ENCODE results near the gene MAP3K3. TPM values are rescaled to one million over a fixed set of nuclear protein-coding genes. Genes with fewer than 3 reads are reported as not detected.

Gene MAP3K3
- total and polyA plus RNA-seq, 2 donors (not counting 1 experiment from before 2014, with no cell fraction given), result 49.1 to 74.7 TPM

DNA sequence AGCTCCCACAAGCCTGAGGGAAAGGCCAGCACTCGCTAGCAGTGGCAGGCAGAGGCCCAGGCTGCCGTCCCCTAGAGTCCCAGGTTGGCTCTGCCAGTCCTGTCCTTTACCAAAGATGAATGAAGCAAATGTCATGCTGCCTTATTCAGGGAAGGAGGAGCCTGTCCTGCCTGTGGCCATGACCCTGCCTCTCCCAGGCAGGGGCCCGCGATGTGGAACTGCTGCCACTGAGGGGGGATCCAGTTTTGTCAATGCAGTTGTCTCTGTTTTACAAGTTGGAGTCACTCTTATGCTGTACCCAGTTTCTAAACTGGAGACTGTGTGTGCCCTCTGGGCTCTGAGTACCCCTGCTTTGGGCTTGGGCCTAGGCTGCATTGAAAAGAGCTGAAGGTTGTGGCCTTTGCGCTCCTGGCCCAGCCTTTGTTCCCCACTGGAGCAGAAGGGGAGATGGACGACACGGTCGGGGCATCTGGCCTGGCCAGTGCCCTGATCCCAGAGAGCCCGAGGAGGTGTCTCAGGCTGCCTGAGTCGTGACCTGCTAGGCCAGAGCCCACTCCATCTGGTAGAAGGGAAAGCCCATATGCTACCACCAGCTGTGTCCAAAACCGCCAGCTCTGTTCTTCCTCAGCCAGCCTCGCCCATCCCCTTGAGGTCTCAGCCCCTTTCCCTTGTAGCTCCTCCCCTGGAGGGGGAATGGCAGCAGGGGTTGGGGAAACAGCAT, 72.2 kb downstream of the MAP3K3 start:
- H3K27me3 ChIP-seq (replicated peaks in 1 of 4; ENCODE audit: control extremely low read depth in 1 of 4, control insufficient read depth in 3 of 4, insufficient read depth in 4 of 4, low read length in 3 of 4), result no peaks in the 10 kb centered on the region
- H3K4me3 ChIP-seq (ENCODE audit: control extremely low read depth in 1 of 5, extremely low read depth in 1 of 5, insufficient read depth in 1 of 5, low read depth in 2 of 5, low read length in 4 of 5), result no peak overlapping the region
- H4K20me1 ChIP-seq (ENCODE audit: control insufficient read depth, insufficient read depth, low read length, poor library complexity, severe bottlenecking), result peaks cover 51% of the 10 kb centered on the region
- peak; percentile 53 for DNase-seq
- ChIA-PET POLR2A (interaction anchor here (0.6 to 10.6 kb wide), 12 partner anchors 9 to 149 kb away, joined by 3 to 113 read pairs (median 6); partner anchors contain the start of genes CCDC47, DDX42 and MAP3K3), CTCF (interaction anchor here (0.8 to 3.3 kb wide), 8 partner anchors 11 to 269 kb away, joined by 3 to 46 read pairs (median 4); partner anchors contain the start of genes CCDC47, DDX42 and MAP3K3)
- peak overlapping the region; percentile 43 to 75 for H3K27ac ChIP-seq (ENCODE audit: low read length in 2 of 2)
- Mint-ChIP-seq H3K9me3 (ENCODE audit: insufficient read depth) (no peaks in the 10 kb centered on the region), H3K4me1 (peaks cover 53% of the 10 kb centered on the region), H3K4me3 (peak overlapping the region; percentile 71), H3K27me3 (no peaks in the 10 kb centered on the region), H3K27ac (peak overlapping the region; percentile 91)
- intact Hi-C loops (cut with micrococcal nuclease), result no loop called here
- H2AFZ ChIP-seq (ENCODE audit: insufficient read depth, low read depth, low read length, poor library complexity, severe bottlenecking), result no peak overlapping the region
- peaks cover 1 to 73% of the 10 kb centered on the region in 2 experiments for H3K36me3 ChIP-seq (replicated peaks in 1 of 2; ENCODE audit: control extremely low read depth in 1 of 2, control insufficient read depth in 1 of 2, extremely low read depth in 1 of 2, insufficient read depth in 2 of 2, low read length in 1 of 2)
- ATAC-seq (ENCODE audit: low read depth), result no peak
- H3K79me2 ChIP-seq (ENCODE audit: control insufficient read depth, insufficient read depth, low read length), result peaks cover 34% of the 10 kb centered on the region
- H3K4me1 ChIP-seq (ENCODE audit: control insufficient read depth in 2 of 2, insufficient read depth in 2 of 2, low read length in 2 of 2), result peaks cover 39 to 47% of the 10 kb centered on the region in 2 donors
- no peaks in the 10 kb centered on the region for H3K9me3 ChIP-seq (ENCODE audit: control extremely low read depth in 1 of 3, control insufficient read depth in 2 of 3, insufficient read depth in 1 of 3, low read length in 2 of 3)
- H3K9ac ChIP-seq (ENCODE audit: low read length), result peak overlapping the region; percentile 37
- 85% methylated on average over 11 of the region's 12 CpGs for WGBS (ENCODE audit: insufficient coverage)
- peak overlapping the region; percentile 99 for H3K4me2 ChIP-seq (replicated peaks; ENCODE audit: low read depth, low read length, poor library complexity, severe bottlenecking)
- TF ChIP-seq EZH2 (IDR thresholded peaks at IDR 0.05; ENCODE audit: borderline replicate concordance, insufficient read depth, low read depth, low read length, poor library complexity, severe bottlenecking), result no peak
- TF ChIP-seq, protein P1, sequence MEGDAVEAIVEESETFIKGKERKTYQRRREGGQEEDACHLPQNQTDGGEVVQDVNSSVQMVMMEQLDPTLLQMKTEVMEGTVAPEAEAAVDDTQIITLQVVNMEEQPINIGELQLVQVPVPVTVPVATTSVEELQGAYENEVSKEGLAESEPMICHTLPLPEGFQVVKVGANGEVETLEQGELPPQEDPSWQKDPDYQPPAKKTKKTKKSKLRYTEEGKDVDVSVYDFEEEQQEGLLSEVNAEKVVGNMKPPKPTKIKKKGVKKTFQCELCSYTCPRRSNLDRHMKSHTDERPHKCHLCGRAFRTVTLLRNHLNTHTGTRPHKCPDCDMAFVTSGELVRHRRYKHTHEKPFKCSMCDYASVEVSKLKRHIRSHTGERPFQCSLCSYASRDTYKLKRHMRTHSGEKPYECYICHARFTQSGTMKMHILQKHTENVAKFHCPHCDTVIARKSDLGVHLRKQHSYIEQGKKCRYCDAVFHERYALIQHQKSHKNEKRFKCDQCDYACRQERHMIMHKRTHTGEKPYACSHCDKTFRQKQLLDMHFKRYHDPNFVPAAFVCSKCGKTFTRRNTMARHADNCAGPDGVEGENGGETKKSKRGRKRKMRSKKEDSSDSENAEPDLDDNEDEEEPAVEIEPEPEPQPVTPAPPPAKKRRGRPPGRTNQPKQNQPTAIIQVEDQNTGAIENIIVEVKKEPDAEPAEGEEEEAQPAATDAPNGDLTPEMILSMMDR (IDR thresholded peaks at IDR 0.05), result no peak
